ENCODE measurements around the gene KIF13A. TPM values are rescaled to one million over a fixed set of nuclear protein-coding genes. Genes with fewer than 3 reads are reported as not detected.

Gene KIF13A
- total RNA-seq, 3 donors from 2014 or later, result 45.6 to 85.9 (median 46.9) TPM

DNA sequence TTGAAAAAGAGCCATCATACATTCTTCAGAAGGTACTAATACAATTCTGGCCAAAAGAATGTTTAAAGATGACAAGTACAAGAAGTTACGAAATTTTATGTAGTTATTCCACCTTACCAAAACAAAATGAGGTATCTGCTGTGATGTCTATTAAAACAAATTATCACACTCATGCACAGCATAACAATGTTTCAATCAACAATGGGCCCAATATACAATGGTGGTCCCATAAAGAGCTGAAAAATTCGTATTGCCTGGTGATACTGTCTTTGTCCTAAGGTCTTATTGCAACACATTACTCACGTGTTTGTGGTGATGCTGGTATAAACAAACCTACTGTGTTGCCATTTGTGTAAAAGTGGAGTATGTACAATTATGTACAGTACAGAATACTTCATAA is 277.1 kb downstream of the KIF13A start:
- ATAC-seq, result no peak
- H3K9me3 ChIP-seq, result no peaks in the 10 kb centered on the region
- peaks cover 9% of the 10 kb centered on the region for H3K36me3 ChIP-seq (ENCODE audit: low read depth)
- TF ChIP-seq, protein P1, sequence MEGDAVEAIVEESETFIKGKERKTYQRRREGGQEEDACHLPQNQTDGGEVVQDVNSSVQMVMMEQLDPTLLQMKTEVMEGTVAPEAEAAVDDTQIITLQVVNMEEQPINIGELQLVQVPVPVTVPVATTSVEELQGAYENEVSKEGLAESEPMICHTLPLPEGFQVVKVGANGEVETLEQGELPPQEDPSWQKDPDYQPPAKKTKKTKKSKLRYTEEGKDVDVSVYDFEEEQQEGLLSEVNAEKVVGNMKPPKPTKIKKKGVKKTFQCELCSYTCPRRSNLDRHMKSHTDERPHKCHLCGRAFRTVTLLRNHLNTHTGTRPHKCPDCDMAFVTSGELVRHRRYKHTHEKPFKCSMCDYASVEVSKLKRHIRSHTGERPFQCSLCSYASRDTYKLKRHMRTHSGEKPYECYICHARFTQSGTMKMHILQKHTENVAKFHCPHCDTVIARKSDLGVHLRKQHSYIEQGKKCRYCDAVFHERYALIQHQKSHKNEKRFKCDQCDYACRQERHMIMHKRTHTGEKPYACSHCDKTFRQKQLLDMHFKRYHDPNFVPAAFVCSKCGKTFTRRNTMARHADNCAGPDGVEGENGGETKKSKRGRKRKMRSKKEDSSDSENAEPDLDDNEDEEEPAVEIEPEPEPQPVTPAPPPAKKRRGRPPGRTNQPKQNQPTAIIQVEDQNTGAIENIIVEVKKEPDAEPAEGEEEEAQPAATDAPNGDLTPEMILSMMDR (IDR thresholded peaks at IDR 0.05), result no peak
- H3K4me1 ChIP-seq (ENCODE audit: low read depth), result peaks cover 7% of the 10 kb centered on the region
- intact Hi-C loops (cut with DNase I, micrococcal nuclease), result no loop called here
- no peak overlapping the region for H3K4me3 ChIP-seq
- DNase-seq, result no peak

DNA sequence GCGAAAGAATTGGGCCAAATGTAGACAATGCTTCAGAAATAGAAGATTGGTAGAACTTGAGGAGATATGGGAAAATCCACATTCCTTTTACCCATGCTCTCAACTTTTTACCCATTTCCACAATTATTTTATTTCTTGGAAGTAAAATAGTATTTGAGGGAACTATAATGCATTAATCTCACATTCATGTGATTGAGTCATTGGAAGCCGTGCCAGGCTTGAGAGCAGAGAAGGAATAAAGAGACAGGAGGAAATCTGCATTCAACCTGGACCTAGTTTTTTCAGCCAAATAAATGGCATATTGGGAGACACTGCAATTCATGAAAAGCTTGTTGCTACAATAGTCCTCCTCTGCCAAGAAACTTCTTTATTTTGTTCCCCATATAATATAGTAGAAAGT is 278.0 kb downstream of the KIF13A start:
- DNase-seq, result no peak
- no peak for ATAC-seq
- Histone ChIP-seq H3K36me3 (ENCODE audit: low read depth) (peaks cover 9% of the 10 kb centered on the region), H3K4me1 (ENCODE audit: low read depth) (peaks cover 13% of the 10 kb centered on the region), H3K4me3 (no peak overlapping the region), H3K9me3 (no peaks in the 10 kb centered on the region)
- intact Hi-C loops (cut with DNase I, micrococcal nuclease), result no loop called here
- TF ChIP-seq, protein P1 (IDR thresholded peaks at IDR 0.05), result no peak

Other genes starting within 250 kb of the KIF13A start
- gene NHLRC1, start 135.0 kb upstream of the KIF13A start, total RNA-seq, result 1 to 10 TPM; 1.8 to 3.6 (median 2.3) TPM
- 10 to 100 TPM; 28.7 to 68.8 (median 50.5) TPM for gene TPMT, start 167.4 kb upstream of the KIF13A start, total RNA-seq
- 10 to 100 TPM; 34.6 to 47.4 (median 37.6) TPM for gene KDM1B, start 167.8 kb upstream of the KIF13A start, total RNA-seq